Measurements from ENCODE around the gene TMEM131L.

DNA sequence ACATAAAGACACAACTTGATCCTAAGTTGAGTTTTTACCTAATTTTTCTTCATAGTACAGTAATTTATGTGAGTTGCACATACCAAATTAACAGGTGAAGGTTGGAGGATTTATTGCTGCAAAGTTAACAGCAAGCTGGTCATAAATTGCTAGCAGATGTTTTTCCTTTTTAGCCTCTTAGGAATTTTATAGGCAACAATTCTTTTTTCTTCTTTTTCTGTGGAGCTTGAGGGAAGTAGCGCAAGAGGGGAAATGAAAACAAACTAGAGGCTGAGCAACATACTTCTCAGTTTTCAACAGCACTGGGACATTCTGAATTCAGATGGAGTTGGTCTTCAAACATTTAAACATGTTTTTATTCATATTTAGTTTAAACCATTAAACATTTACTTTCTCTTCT is 154.2 kb downstream of the TMEM131L start:
- TF ChIP-seq POLR2A (IDR thresholded peaks at IDR 0.05) (no peak), EP300 (IDR thresholded peaks at IDR 0.05) (no peak)
- TF ChIP-seq, protein P1, sequence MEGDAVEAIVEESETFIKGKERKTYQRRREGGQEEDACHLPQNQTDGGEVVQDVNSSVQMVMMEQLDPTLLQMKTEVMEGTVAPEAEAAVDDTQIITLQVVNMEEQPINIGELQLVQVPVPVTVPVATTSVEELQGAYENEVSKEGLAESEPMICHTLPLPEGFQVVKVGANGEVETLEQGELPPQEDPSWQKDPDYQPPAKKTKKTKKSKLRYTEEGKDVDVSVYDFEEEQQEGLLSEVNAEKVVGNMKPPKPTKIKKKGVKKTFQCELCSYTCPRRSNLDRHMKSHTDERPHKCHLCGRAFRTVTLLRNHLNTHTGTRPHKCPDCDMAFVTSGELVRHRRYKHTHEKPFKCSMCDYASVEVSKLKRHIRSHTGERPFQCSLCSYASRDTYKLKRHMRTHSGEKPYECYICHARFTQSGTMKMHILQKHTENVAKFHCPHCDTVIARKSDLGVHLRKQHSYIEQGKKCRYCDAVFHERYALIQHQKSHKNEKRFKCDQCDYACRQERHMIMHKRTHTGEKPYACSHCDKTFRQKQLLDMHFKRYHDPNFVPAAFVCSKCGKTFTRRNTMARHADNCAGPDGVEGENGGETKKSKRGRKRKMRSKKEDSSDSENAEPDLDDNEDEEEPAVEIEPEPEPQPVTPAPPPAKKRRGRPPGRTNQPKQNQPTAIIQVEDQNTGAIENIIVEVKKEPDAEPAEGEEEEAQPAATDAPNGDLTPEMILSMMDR (IDR thresholded peaks at IDR 0.05): no peak
